Measurements from ENCODE around the gene SSR2. TPM values are rescaled to one million over a fixed set of nuclear protein-coding genes. Genes with fewer than 3 reads are reported as not detected.
"Not testable (repeated sequence)": the region's sequence is repeated elsewhere in the genome, so short reads cannot be mapped to it uniquely, and the experiment has no call there.

The SSR2 gene
- total RNA-seq, 1 donor from 2014 or later = 355 TPM

DNA sequence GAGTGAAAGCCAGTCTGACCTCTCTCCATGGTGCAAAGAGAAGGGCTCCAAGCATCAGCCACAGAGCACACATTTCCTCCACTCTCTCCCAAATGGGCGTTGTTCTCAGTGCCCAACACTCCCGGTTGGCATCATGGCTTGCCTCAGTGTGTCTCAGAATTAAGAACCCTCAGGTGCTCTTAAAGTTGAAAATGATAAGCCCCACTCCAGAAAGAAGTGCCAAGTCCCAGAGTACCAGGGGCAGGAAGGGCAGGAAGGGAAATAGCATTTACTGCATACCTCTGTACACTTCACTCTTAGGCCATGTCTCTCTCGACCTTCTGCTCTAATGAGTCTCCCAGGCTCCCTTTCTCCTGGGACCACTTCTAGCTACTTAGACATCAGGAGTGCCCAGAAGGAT lies 27.2 kb downstream of the SSR2 start:
- DNase-seq (ENCODE audit: low spot score) = no peak

DNA sequence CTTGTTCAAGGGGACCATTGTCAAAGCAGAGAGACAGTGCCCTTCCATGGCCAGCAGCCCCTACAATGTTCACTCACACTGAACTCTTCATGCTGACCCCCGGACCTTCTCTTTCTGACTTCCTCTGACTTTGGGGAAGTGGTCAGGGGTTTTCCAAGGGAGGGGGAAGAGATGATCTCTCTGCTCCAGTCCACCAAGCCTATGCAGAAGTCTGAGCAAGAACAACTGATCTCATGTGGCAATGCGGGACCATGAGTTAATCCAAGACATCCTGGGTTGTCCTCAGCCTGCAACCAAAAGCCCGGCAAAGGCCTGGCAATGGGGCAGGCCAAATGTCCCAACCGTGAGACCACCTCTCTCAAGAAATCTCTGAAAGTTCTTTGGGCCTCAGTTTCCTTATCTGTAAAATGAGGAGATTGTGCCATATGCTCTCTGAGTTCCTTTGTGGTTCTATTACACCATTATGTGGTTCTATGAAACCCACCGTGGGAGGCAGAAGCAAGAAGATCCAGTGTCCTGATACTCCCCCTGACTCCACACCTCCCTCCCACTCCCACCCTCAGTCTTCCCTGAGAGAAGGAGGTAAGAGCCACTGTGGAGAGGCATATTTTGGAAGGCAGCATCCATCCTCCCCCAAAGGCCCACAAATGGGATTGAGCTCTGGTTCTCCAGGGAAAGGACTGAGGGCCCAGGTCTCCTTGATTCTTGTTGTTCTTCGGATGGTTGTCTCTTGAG lies 30.6 kb downstream of the SSR2 start:
- no peak for DNase-seq (ENCODE audit: low spot score)

DNA sequence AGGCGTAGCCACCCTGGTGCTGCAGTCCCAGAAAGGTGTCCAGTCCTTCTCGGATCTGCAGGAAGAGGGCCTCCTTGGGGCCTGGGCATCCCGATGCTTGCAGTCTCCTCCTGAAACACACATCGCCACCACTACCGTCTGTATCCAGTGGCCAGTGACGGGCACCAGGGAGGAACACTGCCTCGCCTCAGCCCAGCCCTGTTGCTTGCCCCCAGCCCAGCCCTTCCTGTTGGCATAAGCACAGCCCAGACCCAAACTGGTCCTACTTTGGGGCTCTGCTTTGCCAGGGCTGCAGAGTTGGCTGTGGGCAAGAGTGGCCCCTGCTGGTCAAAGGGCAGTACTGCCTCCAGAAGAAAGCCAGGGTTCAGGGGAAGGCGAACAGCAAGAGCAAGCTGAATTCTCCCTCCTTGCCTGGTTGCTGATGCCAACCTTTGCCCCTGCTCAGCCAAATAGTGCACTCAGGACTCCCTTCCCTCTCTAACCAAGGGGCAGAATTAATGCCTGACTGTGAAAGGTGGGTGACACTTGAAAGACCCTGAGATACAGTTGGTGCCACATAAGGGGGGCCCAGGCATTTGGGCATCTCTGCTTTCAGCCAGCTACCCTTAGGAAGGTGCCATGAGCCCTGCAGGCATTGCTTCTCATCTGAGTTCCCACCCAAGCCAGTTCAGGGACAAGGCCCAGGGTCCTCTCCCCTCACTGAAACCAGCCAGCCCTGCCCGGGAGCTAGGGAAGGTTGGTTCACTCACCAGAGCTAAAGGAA lies 31.3 kb downstream of the SSR2 start:
- peak; percentile 85 for DNase-seq (ENCODE audit: low spot score)

DNA sequence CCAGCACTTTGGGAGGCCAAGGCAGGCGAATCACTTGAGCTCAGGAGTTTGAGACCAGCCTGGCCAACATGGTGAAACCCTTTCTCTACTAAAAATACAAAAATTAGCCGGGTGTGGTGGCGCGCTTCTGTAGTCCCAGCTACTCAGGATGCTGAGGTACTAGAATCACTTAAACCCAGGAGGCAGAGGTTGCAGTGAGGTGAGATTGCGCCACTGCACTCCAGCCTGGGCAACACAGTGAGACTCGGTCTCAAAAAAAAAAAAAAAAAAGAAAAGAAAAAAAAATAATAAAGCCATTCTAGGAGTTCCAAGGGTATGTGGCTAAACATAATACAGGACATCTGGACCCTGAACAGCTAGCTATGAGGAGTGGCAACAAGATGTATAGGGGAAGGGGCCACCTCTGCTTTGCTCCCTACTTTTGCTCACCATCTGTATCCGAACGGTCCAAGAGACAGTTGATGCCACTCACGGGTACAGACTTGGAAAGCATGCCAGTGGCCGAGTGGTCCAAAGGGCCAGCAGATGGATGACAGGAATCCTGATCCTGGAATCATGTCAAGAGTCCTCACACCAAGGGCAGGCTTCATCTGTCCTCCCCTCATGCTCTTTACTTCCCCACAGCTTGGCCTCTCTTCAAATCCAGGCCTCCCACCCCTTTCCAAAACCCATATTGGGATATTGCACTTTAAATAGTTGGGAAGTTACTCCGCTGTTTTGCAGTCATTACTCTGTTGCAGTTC lies 35.7 kb downstream of the SSR2 start:
- DNase-seq (ENCODE audit: low spot score) = not testable (repeated sequence)

DNA sequence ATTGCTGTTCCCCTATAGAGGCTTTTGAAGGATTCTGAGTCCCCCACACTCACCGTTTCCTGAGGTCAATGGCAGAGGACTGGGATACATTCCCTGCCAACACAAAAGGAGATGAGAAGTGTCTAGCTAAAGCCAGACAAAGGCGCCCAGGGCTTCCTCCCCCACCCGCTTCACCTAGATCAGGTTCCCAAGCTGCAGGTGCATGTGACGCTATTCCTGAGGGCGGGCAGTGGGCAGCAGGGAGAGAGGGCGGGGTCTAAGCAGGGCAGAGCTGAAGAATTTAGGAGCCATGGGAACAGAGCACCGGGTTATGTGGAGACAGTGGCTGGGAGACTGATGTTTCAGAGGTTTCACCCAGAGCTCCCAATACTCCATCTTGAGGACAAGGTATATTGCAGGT lies 36.4 kb downstream of the SSR2 start:
- DNase-seq (ENCODE audit: low spot score) = no peak

DNA sequence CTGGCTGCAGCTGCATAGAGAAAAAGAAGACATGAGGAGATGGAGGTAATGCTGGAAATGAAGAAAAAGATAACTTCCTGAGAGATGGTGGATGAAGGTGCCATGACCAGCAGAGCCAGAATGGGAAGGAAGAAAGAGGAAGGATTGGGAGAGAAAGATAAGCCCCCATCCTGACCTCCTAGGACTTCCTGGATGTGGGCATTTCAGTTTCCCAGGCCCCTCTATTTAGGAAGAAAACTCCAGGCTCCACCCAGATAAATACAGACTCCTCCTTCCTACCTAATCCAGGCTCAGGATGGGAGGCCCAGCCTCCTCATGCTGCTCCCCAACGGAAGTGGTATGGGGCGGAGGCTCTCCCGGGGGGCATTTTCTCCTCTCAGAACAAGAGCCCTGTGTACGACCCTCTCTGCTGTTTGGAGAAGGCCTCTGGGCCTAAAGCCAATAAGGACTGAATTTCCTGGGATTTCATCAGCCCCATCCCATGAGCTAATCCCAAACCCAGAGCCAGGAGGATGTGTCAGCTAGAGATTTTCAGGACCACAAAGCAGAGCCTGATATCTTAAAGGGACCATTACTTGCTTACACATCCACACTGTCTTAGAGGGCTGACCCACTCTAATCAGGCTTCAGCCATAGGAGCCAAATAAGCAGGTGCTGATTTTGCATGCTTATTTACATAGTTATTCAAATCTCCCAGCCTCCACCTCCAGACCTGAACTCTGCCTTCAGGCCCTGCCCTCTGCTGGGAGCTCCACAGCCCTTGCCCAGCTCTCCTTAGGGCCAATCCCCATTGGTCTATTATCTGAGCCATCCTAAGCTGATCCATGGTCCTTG lies 37.3 kb downstream of the SSR2 start:
- peak; percentile 95 for DNase-seq (ENCODE audit: low spot score)

DNA sequence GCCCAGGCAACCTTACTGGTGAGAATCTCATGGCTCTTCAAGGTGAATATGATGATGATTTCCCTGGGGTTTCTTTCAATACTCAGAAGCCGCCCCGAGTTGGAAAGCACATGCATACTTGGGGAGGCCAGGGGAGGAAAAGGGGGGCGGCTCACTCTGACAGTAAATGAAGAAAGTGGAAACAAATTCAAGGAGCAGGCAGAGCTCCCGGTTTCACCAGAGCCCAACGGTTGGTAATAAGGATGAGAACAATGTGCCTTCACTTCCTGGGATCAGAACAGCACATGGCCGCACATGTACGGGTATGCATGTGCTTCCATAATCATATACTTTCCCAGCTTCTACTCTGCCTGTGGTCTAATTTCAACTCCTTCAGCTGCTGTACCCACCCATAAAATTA lies 38.6 kb downstream of the SSR2 start:
- DNase-seq (ENCODE audit: low spot score) = no peak

DNA sequence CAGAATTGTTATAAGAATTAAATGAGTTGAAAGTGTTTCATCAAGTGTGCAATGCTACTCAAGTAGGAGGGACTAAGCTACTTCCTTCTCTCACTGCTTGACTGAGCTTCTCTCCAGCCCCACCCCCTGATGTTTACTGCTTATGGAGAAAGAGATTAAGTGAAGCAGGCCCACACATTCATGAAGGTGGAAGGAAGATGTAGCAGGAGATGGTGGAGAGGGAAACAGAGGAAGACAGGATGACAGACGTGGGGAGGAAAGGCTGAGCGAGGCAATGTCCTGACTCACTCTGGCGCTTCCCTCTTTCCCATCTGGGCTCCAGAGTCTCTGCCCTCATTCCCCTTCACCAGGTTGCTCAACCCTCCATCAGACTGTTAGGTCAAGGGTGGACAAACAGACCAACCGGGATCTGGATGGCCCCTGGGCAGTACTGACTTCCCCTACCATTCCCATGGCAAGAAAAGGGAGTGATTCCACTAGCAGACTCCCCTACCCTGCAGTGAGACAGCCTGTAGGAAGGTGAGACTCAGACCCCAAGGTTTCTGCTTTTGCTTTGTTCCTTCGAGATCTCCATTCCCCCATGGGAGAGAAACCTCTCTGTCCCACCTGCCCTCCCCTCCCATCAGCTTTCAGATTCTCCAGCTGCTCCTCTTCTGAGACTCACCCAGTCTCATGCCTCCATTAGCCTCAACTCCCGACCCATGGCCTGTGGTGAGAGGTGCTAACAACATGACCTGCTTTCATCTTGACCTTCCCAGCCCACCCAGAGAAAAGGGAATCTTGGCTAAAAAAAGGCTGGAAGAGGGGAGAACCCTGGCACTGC lies 39.3 kb downstream of the SSR2 start:
- DNase-seq (ENCODE audit: low spot score) = peak; percentile 35

DNA sequence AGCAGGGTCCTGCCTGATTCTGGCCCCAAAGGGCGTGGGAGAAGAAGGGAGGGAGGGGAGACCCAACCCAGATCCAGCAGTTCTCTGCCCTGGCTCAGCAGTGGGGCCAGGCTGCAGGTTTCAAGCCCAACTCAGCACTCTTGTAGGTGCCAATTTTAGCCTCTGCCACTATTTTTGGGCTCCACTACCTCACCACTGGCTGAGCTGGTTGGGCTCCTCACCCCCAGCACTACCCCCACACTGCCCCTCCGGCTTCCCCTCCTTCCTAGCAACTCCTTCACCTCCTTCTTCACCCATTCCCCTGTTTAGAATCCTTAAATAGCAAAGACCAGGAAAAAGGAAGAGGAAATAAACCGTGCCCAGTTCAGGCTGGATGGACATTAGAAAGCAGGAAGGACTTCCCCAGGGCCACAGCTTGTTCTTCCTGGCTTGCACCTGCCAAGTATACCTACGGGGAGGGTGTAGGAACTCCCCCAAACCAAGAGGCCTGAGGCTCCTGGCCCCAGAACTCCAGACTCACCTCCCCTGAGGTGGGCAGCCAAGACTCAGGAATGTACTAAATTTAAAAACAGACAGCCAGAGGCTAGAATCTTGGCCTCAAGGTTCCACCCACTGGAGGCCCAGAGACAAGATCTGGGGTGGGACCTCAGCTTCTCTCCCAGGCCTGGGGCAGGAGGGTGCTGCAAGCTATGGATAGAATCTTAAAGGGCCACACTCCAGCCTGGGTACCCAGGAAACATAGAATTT lies 41.0 kb downstream of the SSR2 start:
- peak; percentile 64 for DNase-seq (ENCODE audit: low spot score)

DNA sequence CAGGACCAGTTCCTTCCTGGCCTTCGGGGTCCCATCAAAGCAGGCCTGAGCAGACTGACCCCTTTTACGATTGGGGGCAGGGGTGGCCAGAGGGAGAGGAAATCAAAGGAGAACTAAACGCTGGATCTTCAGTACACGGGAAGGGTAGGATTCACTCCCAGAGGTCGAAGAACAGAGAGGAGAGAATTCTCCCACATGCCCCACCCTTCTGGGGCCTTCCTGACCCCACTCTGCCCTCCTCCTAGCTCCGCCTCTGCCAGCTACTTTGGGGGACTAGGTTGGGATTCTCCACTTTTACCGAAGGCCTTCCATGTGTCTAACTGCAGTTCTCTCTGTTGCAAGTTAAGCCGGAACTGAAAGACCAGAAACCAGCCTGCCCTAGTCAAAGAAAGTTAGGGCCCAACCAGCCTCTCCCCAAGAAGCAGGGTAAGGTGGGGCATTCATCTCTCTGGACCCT lies 41.8 kb downstream of the SSR2 start:
- DNase-seq (ENCODE audit: low spot score) = peak; percentile 75

DNA sequence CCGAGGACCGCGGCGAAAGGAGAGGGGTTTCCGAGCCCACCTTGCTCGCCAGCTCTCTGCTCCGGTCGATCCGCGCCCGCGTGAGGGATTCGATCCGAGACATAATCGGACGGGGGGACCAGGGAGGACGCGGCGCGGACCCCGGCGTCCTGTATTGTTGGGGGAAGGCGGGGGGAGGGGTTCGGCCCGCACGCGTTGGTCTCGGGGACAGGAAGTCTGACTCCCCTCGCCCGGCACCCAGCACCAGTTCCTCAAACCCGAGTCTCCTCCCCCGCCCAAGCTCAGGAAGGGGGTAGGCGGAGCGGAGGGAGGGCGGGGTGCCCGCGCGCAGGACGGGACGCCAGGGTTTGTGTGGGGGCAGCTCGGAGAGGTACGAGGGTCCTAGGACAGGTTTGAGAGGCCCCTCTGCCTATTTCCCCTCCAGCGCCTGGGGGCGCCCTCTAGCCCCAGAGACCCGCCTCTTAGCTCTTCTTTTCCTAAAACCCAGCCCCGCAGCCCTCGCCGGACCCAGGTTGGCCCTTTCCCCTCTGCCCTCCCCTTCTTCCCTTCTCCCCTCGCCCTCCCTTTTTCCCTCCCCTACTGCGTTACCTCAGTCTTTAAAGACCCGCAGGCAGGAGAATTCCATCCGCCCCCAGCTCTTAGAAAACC lies 42.3 kb downstream of the SSR2 start, which contains the start of gene ARHGEF2:
TSS of gene ARHGEF2 (minus strand) at position 223 of the 648 bp plus-strand sequence. CDS start at position 103, 120 bp downstream.
- peak; percentile 90 for DNase-seq (ENCODE audit: low spot score)

DNA sequence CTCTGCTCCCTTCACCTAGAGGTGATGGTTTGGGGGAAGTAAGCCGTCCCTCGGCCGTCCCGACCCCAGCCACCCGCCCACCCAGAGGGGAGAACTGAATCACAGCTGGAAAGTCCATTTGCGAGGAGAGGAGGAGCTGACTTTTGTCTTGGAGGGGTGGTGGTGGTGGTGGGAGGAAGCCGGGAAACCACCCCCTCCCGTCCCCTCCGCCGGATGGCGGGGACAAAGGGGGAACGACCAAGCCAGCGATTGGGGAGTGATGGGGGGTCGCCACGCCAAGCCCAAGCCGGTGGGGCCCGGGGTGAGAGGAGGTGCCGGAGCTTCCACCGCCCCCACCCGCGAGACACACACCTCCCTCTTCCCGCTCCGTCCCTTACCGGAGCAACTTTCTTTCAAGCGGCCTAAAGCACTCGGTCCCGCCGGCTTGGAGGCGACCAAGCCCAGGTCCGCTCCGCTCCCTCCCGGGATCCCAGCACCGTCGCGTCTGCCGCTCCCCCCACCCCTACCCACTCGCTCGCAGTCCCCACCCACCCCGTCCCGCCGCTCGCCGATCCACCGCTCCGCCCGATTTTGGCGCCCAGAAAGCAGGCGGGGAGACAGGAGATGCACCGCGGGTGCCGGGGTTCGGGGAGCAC lies 42.9 kb downstream of the SSR2 start:
- DNase-seq (ENCODE audit: low spot score) = peak; percentile 34

DNA sequence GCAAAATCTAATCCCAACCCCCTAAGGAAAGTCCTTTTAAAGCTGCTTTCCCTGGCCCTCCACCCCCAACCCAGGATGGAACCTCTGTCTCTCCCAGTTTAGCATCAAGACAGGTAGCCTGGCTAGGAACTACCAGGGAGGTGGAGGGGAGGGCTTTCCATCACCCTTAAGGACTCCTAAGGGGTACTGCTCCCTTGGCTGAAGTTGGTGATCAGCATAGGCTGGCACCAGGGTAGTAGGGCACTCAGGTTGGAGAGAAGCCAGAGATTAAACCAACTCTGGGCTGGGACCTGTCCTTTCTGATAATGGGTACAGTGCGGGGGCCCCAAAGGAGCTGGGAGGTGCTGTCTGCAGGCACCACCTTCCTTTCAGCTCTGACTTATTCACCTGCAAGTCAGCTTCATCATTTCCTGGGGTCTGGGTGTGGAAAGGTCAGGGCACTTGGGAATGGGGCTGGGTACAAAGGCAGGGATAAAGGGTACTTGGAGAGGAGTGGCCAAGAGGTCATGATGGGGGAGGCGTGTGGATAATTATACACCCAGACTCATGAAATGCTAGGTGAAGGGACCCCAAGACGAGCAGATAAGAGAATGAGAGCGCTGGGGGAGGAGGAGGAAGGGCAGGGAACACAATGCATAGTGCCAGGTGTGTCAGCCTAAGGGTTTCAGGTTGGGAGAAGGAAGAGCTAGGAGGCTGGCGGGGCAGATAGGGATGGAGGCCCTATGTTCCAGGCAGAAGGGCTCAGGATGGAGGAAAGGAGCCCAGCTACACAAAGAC lies 43.6 kb downstream of the SSR2 start:
- no peak for DNase-seq (ENCODE audit: low spot score)

DNA sequence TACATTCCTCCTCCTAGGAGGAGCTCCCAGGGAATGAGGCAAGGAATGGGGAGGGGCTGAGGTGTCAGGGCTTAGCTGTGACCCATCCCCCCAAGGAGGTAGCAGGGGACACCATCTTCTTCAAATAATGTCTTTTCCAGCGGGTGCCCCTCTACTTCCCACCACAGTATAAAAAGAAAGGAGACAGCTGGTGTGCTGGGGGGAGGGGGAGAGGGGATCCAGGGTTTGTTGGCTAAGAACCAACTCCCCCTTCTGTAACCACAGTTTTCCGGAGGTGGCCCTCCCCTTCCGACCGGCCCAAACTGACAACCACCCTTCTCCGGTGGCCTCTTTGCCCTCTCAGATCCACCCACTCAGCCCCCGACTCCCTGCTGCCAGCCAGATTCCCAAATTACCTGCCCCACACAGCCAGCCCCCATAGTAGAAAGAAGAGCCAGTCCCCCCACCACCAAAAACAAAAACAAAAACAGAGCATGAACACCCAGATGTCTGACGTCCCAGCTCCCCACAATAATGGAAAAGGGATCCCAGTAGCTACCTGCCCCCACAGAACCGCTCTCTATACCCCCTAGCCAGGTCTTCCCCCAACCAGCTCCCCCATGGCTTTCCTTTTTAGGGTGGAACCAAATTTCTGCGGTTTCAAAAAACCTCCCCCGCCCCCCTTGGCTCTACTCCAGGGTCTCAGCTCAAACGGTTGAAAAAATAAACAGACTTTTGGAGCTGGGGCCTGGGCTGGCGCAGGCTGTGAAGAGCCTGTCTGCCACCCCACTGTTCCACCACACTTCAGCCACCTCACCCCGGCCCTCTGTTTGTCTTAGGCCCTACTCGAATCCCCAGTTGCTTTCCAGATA lies 44.5 kb downstream of the SSR2 start:
- DNase-seq (ENCODE audit: low spot score) = peak; percentile 66

DNA sequence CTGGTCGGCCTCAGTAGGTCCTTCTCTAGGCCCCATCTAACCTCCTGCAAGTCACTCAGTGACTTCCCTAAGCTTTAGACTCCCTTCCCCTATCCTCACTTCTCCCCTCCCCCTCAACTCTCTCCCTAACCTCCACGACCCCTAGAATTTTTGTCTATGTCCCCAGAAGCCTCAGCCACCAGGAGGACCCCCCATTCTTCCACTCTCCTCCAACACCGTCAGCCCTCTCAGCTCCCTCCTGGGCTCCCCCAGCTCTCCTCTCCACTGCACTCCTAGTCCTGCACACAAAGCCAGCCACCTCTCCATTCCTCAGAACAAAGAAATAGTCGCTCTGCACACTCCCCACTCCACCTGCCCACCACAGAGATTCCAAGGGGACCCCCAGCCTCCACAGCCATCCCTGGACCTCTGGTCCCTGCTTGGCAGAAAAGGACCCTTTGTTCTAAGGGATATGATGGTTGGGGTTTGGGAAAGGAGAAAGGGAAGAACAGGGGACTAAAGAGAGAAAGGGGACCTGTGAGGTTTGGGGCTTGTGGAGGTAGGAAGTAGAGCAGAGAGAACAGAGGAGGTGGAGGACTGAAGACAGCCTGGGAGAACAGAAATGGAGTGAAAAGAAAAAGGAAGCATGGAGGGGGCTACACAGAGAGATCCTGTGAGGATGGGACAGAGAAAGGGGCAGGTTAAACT lies 45.2 kb downstream of the SSR2 start:
- no peak for DNase-seq (ENCODE audit: low spot score)
